Panc1 (cell line): ENCODE measurements around the gene GPR176. TPM values are rescaled to one million over a fixed set of nuclear protein-coding genes. Genes with fewer than 3 reads are reported as not detected.

Experiments
- ATAC-seq: fragments of 200-7000 bp; cut with Tn5 transposase; 2 replicates; pipeline ENCODE4 v1.9.1; 2020; ENCODE audit warnings: mild to moderate bottlenecking, moderate library complexity
- BruUV-seq: library from RNA; stranded (reverse); fragments of 400-500 nt; replicated peaks from 2 replicates; lab custom pipeline; 2021; lab: Mats Ljungman, UMichigan
- CTCF ChIA-PET: fragments of 300-600 bp; sonication (Branson Sonifier 250); formaldehyde crosslinking; loops from one replicate; lab custom pipeline; 2022; ENCODE audit warnings: antibody characterized with exemption; lab: Charles Lee
- POLR2A ChIA-PET: fragments of 300-600 bp; sonication (Branson Sonifier 250); formaldehyde crosslinking; loops from one replicate; lab custom pipeline; 2022; ENCODE audit warnings: antibody characterized with exemption; lab: Charles Lee
- DNase-seq: peaks from one replicate; pipeline ENCODE4 v3.0.0-alpha.2; 2010; ENCODE audit warnings: low read depth, low spot score
- H3K27ac ChIP-seq: 2 replicates; pipeline ENCODE4 v1.5.1; 2011; ENCODE audit warnings: mild to moderate bottlenecking, low read length, inconsistent platforms
- H3K27me3 ChIP-seq: fragments of 200-500 bp; sonication (Bioruptor generic); 2 replicates; pipeline ENCODE4 v1.6.0; 2014; ENCODE audit warnings: low read length, inconsistent platforms; ENCODE audit not compliant: control insufficient read depth, insufficient read depth
- H3K36me3 ChIP-seq: fragments of 200-500 bp; sonication (Bioruptor generic); 2 replicates; pipeline ENCODE4 v1.5.1; 2014; ENCODE audit warnings: inconsistent platforms, mild to moderate bottlenecking, low read length, moderate library complexity; ENCODE audit not compliant: control insufficient read depth, insufficient read depth
- H3K4me1 ChIP-seq: 2 replicates; pipeline ENCODE4 v1.5.1; 2011; ENCODE audit warnings: inconsistent platforms, mild to moderate bottlenecking, low read length, moderate library complexity; ENCODE audit not compliant: control insufficient read depth, insufficient read depth
- H3K4me3 ChIP-seq, 2 experiments: 2 replicates each; pipeline ENCODE4 v1.5.1; 2011 to 2012; ENCODE audit warnings: low read depth in 2 of 2, low read length in 2 of 2, mild to moderate bottlenecking in 2 of 2, inconsistent platforms in 1 of 2, moderate library complexity in 1 of 2
- H3K9me3 ChIP-seq: fragments of 200-500 bp; sonication (Bioruptor generic); 2 replicates; pipeline ENCODE4 v1.5.1; 2014; ENCODE audit warnings: low read depth, mild to moderate bottlenecking, inconsistent platforms, low read length, moderate library complexity; ENCODE audit not compliant: control insufficient read depth, insufficient read depth
- POLR2AphosphoS5 ChIP-seq: IDR thresholded peaks from 2 replicates; pipeline ENCODE4 v1.6.1; 2012; ENCODE audit warnings: mild to moderate bottlenecking, low read depth, low read length, moderate library complexity
- SIN3A ChIP-seq: IDR thresholded peaks from 2 replicates; pipeline ENCODE4 v1.6.1; 2012; ENCODE audit warnings: low read depth, mild to moderate bottlenecking, low read length, moderate library complexity, borderline replicate concordance; ENCODE audit not compliant: insufficient read depth
- TCF7L2 ChIP-seq: IDR thresholded peaks from 2 replicates; pipeline ENCODE4 v1.6.1; 2011; ENCODE audit warnings: mild to moderate bottlenecking, low read depth, low read length, inconsistent platforms
- in situ Hi-C: cut with HindIII; loops from 2 replicates; pipeline ENCODE4 v1.10.0; 2016; ENCODE audit warnings: low sequenced_read_pairs, low pct_unique_long_range_greater_than_20kb
- intact Hi-C: fragments of 100-400 bp; cut with micrococcal nuclease; formaldehyde crosslinking; loops from one replicate; pipeline ENCODE4 v1.10.0; 2022; ENCODE audit not compliant: unreplicated experiment
- total RNA-seq: library from RNA; stranded (reverse); gene quantifications from one replicate; pipeline ENCODE4 v1.2.1, GENCODE V29; 2021; ENCODE audit not compliant: unreplicated experiment
- TF ChIP-seq, protein P1 (sequence below): fragments of 450-650 bp; IDR thresholded peaks from 2 replicates; pipeline ENCODE4 v1.5.1; 2017; ENCODE audit warnings: mild to moderate bottlenecking
- TF ChIP-seq, protein P2 (sequence below), 2 experiments: IDR thresholded peaks; 2 replicates each; pipeline ENCODE4 v1.6.1; 2011 to 2012; ENCODE audit warnings: low read depth in 2 of 2, control low read depth in 1 of 2, low read length in 1 of 2, mild to moderate bottlenecking in 1 of 2, moderate library complexity in 1 of 2; ENCODE audit not compliant: insufficient read depth in 1 of 2

GPR176 gene
- total RNA-seq, 1 experiment from 2014 or later: 12.7 TPM

DNA sequence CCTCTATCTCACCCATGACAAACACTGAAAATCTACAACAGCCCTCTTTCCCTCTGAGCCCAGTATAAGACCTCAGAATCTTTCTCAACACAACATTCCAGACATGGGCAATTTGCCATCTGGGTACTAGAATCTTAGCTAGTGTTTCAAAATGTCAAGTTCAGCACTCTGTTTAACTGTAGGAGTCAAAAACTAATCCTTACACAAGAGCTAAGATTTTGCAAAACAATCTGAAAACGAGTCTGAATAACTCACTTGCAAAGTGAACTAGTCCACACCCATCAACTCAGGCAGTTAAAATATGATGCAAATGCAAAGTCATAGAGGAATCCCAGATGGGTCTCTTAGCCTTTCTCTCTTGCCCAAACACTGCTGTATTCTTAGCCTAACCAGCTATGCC lies 67.8 kb downstream of the GPR176 start:
- ATAC-seq: no peak
- intact Hi-C loops: no loop called here
- CTCF ChIA-PET: interaction anchor here (0.5 kb wide), 1 partner anchor 129 kb away, joined by 3 read pairs; no protein-coding TSS in a partner anchor
- Histone ChIP-seq H3K4me1 (no peaks in the 10 kb centered on the region), H3K4me3 (no peak overlapping the region), H3K27ac (no peak overlapping the region), H3K27me3 (no peaks in the 10 kb centered on the region), H3K9me3 (no peaks in the 10 kb centered on the region), H3K36me3 (no peaks in the 10 kb centered on the region)
- POLR2A ChIA-PET: no interaction called here
- no peak for DNase-seq
- in situ Hi-C loops: no loop called here
- no TSS peak for BruUV-seq
- TF ChIP-seq POLR2AphosphoS5: no peak
- TF ChIP-seq, protein P1, sequence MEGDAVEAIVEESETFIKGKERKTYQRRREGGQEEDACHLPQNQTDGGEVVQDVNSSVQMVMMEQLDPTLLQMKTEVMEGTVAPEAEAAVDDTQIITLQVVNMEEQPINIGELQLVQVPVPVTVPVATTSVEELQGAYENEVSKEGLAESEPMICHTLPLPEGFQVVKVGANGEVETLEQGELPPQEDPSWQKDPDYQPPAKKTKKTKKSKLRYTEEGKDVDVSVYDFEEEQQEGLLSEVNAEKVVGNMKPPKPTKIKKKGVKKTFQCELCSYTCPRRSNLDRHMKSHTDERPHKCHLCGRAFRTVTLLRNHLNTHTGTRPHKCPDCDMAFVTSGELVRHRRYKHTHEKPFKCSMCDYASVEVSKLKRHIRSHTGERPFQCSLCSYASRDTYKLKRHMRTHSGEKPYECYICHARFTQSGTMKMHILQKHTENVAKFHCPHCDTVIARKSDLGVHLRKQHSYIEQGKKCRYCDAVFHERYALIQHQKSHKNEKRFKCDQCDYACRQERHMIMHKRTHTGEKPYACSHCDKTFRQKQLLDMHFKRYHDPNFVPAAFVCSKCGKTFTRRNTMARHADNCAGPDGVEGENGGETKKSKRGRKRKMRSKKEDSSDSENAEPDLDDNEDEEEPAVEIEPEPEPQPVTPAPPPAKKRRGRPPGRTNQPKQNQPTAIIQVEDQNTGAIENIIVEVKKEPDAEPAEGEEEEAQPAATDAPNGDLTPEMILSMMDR: no peak

DNA sequence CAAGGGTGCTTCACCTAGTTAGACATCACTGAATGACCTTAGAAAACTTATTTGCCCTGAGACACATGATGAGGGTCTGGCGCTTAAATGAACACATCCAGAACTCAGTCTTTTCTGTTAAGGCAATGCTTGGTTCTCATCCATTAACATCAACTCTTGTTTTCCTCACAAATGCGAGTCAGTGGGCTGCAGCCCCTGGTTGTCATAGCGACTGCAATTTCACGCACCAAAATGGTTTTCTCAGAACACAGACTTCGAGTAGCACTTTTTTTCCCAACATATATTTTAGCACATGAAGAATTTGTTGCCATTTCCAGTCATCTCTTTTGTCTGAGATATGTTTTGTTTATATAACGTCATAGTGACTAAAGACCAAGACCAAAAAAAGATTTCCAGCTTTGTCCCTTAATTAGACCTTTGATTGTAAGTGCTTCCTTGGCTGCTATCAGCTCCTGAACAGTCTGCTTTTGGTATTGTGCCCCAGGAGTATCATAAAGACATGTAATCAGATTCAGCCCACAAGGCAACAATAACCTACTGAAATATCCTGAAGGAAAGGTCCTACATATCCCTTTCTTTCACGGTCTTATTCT lies 68.5 kb downstream of the GPR176 start:
- Histone ChIP-seq H3K9me3 (no peaks in the 10 kb centered on the region), H3K27me3 (no peaks in the 10 kb centered on the region), H3K4me1 (no peaks in the 10 kb centered on the region), H3K4me3 (no peak overlapping the region), H3K36me3 (no peaks in the 10 kb centered on the region), H3K27ac (no peak overlapping the region)
- no peak for ATAC-seq
- no peak for DNase-seq
- ChIA-PET POLR2A (no interaction called here), CTCF (no interaction called here)
- TF ChIP-seq, protein P2, sequence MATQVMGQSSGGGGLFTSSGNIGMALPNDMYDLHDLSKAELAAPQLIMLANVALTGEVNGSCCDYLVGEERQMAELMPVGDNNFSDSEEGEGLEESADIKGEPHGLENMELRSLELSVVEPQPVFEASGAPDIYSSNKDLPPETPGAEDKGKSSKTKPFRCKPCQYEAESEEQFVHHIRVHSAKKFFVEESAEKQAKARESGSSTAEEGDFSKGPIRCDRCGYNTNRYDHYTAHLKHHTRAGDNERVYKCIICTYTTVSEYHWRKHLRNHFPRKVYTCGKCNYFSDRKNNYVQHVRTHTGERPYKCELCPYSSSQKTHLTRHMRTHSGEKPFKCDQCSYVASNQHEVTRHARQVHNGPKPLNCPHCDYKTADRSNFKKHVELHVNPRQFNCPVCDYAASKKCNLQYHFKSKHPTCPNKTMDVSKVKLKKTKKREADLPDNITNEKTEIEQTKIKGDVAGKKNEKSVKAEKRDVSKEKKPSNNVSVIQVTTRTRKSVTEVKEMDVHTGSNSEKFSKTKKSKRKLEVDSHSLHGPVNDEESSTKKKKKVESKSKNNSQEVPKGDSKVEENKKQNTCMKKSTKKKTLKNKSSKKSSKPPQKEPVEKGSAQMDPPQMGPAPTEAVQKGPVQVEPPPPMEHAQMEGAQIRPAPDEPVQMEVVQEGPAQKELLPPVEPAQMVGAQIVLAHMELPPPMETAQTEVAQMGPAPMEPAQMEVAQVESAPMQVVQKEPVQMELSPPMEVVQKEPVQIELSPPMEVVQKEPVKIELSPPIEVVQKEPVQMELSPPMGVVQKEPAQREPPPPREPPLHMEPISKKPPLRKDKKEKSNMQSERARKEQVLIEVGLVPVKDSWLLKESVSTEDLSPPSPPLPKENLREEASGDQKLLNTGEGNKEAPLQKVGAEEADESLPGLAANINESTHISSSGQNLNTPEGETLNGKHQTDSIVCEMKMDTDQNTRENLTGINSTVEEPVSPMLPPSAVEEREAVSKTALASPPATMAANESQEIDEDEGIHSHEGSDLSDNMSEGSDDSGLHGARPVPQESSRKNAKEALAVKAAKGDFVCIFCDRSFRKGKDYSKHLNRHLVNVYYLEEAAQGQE (IDR thresholded peaks at IDR 0.05; ENCODE audit: insufficient read depth in 1 of 2, low read depth in 2 of 2, low read length in 1 of 2): no peak
- TF ChIP-seq, protein P1: no peak
- no peak for TF ChIP-seq SIN3A
- no peak for TF ChIP-seq POLR2AphosphoS5
- TF ChIP-seq TCF7L2: no peak
- in situ Hi-C loops: no loop called here
- intact Hi-C loops: no loop called here
- no TSS peak for BruUV-seq
